ENCODE measurements around the gene PTOV1.

Gene PTOV1

DNA sequence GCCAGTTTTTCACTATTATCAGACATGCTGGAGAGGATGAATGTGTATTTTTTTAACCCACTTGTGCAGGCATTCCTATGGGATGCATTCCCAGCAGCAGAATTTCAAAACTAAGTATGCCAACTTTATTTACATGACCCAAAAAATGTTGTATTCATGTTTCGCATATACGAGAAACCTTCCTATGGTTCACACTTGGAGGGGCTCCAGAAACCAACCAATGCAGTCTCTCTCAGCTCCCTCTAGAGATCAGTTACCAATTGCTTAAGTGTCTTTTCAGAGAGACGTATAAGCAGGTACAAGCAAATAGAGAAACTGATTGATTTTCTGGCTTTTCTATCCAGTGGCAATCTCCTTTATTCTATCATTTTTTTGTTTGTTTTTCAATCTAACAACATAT is 5.5 kb upstream of the PTOV1 start:
- DNase-seq, result no peak

DNA sequence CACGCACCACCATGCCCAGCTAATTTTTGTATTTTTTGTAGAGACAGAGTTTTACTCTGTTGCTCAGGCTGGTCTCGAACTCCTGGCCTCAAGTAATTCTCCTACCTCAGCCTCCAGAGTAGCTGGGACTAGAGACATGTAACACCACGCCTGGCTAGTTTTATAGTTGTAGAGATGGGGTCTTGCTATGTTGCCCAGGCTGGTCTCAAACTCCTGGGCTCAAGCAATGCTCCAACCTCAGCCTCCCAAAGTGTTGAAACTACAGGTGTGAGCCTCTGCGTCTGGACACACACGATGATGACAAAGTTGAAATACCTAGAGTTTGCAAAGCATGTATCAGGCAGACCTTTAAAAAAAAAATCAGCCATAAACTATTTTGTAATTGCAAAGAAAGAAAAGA is 4.6 kb upstream of the PTOV1 start:
- no peak for DNase-seq

DNA sequence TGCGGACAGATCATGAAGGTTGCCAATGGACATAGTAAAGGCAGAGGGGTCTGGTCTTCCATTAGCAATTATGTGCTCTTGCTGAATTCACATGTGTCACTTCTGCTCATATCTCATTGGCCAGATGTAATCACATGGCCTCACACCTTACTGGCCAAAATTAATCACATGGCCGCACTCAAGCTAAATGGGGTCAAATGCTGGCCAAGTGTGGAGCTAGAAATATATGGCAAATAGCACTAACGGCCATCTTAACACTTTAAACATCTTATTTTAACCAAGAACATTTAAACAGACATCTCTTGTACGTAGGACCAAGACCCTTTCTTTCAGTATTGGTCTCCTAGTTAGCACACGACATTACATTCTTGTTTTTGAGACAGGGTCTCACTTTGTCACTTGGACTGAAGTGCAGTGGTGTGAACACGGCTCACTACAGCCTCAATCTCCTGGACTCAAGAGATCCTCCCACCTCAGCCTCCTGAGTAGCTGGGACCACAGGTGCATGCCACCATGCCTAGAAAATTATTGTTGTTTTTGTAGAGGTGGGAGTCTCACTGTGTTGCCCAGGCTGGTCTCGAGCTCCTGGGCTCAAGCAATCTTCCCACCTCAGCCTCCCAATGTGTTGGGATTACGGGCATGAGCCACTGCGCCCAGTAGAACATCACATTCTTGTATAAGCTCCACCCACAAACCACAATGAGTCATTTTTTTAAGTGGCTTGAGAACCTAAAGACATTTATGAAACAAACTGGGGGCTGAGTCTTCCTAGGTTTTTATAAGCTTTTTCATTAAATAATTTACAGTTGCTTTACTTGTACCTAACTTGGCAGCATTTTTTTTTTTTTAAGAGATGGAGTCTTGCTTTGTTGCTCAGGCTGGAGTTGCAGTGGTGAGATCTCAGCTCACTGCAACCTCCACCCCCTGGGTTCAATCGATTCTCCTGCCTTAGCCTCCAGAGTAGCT is 2.9 kb upstream of the PTOV1 start:
- no peak for DNase-seq

DNA sequence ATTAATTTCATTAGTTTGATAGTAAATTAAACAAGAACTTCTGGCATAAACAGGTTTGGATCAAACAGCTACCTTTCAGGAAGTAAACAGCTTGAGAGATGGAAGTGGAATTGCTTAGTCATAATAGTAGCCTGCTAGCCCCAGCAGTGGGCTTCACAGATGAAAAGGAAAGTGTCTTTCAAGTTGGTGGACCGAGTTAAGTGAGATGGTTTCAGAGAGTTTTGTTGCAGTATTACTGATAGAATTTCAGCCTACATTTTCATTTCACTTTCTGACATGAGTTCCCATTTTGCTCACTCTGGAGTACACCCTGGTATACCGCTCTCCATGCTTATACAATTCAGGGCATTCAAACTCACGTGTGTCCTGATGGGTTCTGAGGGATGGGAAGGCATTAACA is 2.0 kb upstream of the PTOV1 start:
- no peak for DNase-seq

DNA sequence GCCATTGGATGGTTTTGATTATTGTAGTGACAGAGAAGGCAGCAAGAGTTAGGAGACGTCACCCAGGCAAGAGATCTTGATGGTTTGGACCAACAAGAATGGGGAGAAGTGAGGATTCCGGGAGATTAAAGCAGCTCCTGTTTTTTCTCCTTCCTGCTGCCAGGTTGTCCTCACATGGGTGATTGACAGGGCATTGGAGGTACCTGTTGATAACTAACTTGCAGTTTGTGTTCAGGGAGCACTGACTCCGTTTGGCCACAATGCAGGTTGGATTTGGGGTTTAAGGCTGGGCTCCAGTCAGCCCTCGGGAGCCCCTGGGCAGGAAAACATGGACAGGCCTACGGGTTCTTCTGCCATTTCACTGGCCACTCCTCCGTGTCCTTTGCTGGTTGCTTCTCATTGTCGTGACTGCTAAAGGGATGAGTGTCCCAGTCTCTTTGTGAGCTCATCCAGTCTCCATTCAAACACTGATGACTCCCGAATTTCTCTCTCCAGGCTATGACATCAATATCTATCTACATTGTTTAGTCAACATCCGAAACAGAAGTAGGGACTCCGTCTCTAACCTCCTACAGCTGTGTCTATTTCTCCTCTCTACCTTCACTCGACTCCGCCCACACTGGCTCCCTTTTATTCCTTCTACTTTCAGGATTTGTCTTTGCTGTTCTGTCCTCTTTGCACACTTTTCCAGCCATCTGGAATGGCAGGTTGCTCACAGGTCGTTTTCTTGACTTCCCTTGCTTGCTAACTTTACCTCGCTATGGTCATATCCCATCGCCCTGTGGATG is 1.3 kb upstream of the PTOV1 start:
- DNase-seq, result no peak

GRCh38 chr19:49850221-49850486 is 805 bp upstream of the PTOV1 start:
- no peak for DNase-seq

- DNase-seq, result peak; percentile 48
Measured at GRCh38 chr19:49851456-49852259, 699 bp downstream of the PTOV1 start.

- no peak for DNase-seq
Measured at GRCh38 chr19:49852631-49853126, 1.7 kb downstream of the PTOV1 start.

- no peak for DNase-seq
Measured at GRCh38 chr19:49853852-49854377, 3.0 kb downstream of the PTOV1 start.

- no peak for DNase-seq
Measured at GRCh38 chr19:49854378-49855263, 3.7 kb downstream of the PTOV1 start.

- no peak for DNase-seq
Measured at GRCh38 chr19:49855277-49855675, 4.3 kb downstream of the PTOV1 start.

- DNase-seq, result no peak
Measured at GRCh38 chr19:49855676-49856573, 5.0 kb downstream of the PTOV1 start.

- no peak for DNase-seq
Measured at GRCh38 chr19:49856574-49857021, 5.6 kb downstream of the PTOV1 start.

GRCh38 chr19:49857061-49857837 is 6.3 kb downstream of the PTOV1 start:
- DNase-seq, result no peak

DNA sequence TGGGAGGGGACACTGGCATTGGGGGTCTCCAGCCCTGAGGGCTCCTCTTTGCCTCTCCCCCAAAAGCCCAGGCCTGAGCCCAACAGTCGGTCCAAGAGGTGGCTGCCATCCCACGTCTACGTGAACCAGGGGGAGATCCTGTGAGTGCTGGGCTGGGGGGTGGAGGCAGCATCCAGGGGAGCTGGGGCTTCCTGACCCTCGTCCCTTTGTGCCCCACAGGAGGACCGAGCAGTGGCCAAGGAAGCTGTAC is 6.8 kb downstream of the PTOV1 start:
- DNase-seq, result no peak

- no peak for DNase-seq
Measured at GRCh38 chr19:49858088-49858985, 7.4 kb downstream of the PTOV1 start.

- DNase-seq, result no peak
Measured at GRCh38 chr19:49859682-49860335, 8.8 kb downstream of the PTOV1 start.

GRCh38 chr19:49860336-49861102 is 9.6 kb downstream of the PTOV1 start:
- no peak for DNase-seq

Measured in stimulated activated CD8-positive, alpha-beta memory T cell treated with anti-CD3 and anti-CD28 coated beads, Interleukin-4, amount 100 ng/mL, for 48 hours (primary cell).